AG08396 (cell line): ENCODE data around the gene SLC38A6.
A peak's percentile ranks its signal among the peaks of the same experiment; 100 is the strongest.
"Not testable (repeated sequence)": the region's sequence is repeated elsewhere in the genome, so short reads cannot be mapped to it uniquely, and the experiment has no call there.

Experiments used
- DNase-seq: peaks from one replicate; pipeline ENCODE4 v3.0.0; 2012; ENCODE audit warnings: low spot score, mixed read lengths

The SLC38A6 gene

DNA sequence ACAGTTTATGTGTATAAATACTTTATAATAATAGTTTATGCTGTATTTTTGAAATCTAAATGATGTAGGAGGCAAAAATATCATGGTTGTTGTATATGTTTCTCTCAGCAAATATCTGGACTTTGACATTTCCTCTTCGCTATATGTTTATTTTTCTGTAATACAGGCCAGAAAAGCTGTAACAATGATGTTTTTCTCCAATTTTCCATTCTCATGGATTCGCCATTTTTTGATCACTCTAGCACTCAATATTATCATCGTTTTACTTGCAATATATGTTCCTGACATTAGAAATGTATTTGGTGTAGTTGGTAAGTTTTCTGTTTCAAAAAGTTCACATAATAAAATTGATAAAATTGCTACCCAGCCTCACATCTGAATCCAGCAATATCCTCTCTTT is 70.6 kb downstream of the SLC38A6 start:
- no peak for DNase-seq

DNA sequence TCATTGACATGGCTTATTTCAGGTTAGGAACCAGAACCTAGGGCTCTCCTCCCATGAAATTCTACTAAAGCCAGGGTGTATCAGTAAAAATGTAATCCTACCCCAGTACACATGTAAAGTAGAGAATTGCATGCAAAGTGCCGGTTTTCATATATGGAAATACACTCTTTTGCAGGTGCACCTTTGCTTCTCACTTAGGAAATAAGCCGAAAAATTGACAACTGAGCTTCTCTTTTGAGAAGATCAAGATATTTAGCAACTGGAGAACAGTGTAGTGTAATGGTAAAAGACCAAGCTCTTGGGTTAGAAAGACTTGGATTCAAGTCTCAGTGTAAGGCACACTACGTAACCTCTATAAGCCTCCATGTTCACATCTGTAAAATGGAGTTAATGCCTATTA is 82.4 kb downstream of the SLC38A6 start:
- DNase-seq: no peak

GRCh38 chr14:61064210-61064609 is 83.2 kb downstream of the SLC38A6 start:
- DNase-seq: no peak

DNA sequence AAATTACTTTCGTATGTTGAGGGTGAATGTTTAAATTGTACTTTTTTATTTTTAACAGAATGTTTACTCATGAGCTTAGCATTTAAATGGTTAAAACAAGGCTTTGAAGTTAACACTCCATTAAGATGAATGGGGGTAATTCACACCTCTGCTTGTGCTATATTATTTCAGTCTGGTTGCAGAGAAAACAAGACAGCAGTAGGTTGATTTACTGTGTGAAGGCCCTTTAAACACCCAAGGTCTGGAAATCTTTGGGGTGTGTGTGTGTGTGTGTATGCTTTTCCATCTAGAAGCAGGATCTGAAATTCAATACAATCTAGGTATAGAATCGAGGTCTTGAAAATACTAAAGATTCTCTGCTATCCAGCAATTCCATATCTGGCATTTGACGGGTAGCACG is 83.8 kb downstream of the SLC38A6 start:
- no peak for DNase-seq

DNA sequence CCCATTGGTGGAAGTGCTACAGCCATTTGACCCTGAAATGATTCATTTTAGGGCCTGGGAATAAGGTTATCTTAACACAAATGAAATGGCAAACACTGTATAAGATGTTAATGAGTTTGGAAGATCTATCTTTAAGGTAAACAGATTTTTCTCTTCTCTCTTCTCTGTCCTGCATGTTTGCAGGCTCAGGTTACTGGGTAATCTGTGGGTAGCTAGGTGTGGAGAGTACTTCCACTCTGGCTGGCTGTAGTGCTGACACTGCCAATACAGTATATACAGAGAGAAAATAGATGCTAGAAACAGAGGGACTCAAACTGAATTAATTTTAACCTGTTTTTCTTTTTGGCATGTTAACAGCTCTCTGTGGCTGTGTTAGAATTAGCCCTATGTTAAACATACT is 84.6 kb downstream of the SLC38A6 start:
- DNase-seq: no peak

GRCh38 chr14:61072442-61072841 is 91.4 kb downstream of the SLC38A6 start:
- not testable (repeated sequence) for DNase-seq

DNA sequence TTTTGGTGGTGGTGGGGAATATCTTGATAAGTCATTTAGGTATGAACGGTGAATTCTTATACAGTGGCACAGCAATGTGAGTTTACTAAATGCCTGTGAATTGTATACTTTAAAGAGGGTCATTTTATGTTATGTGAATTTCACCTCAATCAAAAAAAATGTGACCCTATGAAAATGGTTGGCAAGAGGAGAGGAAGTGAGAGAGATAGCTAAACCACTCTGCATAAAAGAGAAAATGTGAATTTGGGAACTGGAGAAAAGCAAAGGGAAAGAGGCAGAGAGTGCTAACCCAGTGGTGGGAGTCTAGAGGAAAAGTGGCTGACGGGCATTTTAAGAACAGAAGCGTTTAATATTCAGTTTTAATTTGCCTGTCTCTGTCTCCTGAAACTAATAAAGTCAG is 93.8 kb downstream of the SLC38A6 start:
- DNase-seq: no peak

GRCh38 chr14:61076556-61076955 is 95.5 kb downstream of the SLC38A6 start:
- DNase-seq: no peak

DNA sequence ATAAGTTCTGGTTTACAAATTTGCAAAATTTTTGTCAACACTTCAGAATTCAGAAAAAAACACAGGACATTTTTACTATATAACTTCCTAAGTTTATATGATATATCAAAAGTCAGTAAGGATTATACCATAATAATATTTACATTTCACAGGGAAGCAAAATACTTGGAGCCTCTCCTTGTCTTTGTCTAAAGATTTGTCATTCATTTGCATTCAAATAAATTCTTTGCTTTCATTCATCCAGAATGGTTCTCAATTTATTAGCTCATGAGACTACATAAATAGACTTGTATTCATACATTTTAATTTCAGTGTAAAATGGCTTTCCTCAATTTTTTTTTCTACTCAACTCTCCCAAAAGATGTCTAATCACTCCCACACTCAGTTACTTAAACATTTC is 96.4 kb downstream of the SLC38A6 start:
- no peak for DNase-seq

- no peak for DNase-seq
Measured at GRCh38 chr14:61077951-61078720, 97.1 kb downstream of the SLC38A6 start.

GRCh38 chr14:61080591-61081010 is 99.6 kb downstream of the SLC38A6 start:
- DNase-seq: peak; percentile 53

DNA sequence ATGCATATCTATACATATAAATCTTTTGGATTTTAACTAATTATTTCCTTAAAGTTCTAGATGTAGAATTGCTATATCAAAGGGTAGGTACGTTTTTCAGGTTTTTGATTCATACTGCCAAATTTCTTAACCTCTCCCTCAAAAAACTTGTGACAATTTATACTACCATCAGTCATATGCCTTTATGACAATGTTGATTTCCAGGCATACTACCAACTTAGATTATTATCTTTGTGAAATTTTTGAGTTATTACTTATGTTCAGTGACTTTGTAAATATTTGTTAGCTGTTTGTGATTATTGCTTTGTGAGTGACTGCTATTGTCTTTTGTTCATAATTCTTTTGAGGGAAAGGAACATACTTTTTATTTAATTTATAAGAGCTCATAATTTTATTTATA is 107.0 kb downstream of the SLC38A6 start:
- no peak for DNase-seq

DNA sequence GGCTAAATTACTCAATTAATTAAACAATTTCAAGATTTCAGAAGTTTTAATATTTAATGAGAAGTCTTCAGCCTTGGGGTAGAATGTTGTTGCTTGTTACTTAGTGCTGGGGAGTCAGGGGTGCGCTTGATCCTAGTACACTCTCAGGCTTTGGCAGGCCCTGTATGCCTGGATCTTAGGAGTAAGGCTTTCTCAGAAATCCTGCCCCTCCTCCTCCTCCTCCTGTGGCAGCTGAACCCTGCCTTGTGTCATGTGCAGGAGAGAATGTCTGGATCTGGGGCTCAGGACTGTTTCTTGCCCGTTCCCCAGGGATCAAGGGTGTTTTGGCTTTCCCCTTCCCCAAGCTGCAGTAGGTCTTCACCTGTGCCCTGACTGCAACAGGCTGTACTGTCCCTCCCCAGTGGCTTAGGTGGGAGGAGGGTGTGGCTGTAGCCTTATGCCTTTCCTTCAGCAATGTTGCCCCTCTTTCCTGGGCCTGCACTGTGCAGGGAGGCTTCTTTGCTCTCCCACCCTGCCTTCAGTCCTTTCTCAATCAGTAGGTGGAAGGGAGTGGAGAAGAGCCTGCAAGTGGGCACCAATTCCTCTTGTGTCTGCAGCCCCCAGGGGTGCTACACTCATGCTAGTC is 108.2 kb downstream of the SLC38A6 start:
- DNase-seq: no peak

- no peak for DNase-seq
Measured at GRCh38 chr14:61090432-61091216, 109.6 kb downstream of the SLC38A6 start.

GRCh38 chr14:61091657-61092273 is 110.7 kb downstream of the SLC38A6 start:
- DNase-seq: no peak

- DNase-seq: not testable (repeated sequence)
Measured at GRCh38 chr14:61098096-61098495, 117.1 kb downstream of the SLC38A6 start.

- DNase-seq: no peak
Measured at GRCh38 chr14:61098721-61099120, 117.7 kb downstream of the SLC38A6 start.

DNA sequence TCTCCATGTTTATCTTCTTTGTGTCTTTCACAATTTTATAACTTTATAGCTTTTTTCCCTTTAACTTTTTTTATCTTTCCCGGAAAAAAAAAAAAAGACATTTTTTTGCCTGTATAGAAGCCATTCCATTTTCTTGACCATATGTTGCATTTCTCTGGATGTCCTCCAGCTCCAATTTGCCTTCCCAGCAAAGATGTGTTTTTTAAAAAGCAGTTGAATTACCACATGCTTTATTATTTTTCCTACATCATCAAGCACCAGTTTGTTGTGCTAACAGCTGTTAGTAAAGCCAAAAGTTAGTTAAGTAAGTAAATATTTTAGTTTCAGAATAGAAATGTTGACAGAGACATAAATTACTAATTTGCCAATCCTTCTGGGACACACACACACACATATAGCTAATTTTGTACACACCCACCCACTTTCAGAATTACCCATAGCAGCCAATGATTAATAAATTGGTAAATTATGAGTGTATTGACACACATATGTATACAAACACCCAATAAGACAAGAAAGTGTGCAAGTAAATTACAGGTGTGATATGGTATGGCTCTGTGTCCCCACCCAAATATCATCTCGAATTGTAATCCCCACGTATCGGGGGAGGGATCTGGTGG is 118.3 kb downstream of the SLC38A6 start:
- no peak for DNase-seq

- no peak for DNase-seq
Measured at GRCh38 chr14:61101803-61102548, 120.9 kb downstream of the SLC38A6 start.
